Measurements from ENCODE around the gene SGSM2.

DNA sequence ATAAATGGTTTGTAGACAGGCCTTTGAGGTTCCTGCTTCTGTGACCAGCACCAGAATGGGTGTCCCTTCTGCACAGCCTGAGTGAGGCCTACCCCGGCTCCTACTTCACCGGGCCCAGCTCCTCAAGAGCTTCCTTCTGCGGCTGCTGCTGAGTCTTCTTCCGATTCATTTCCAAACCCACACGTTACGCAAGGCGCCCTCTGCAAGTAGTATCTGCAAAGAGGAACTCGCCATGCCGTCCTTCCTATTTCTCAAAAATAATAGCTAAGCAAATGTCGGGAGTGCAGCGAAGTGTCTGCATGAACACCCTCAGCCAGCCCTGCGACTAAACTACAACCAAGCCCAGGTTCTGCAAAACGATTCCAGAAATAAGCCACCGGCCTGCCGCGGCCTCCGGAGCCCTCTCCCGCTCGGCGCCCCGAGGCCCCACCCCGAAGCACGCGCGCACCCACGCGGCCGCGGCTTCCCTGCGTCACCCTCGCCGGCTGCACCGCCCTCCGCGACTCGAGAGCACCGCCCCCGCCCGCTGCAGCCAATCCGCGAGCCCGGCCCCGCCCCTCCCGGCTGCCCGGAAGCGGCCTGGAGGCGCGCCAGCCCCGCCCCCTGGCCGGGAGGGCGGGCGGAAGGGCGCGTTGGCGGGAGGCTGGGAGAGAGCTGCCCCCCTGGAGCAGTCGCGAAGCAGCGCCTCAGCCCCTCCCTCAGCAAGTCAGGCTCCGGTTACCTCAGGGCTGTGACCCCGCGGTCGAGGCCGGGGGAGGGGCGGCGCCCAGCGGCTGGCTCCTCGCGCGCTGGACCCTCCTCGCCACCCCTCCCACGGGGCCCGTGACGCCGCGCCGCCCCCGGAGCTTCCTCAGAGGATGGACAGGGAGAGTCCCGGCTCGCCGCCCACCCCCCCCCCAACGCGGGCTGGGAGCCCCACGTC is 55.2 kb downstream of the SGSM2 start:
- TF ChIP-seq EZH2 (IDR thresholded peaks at IDR 0.05; ENCODE audit: low read depth) (no peak), CTCF (conservative IDR thresholded peaks at IDR 0.05) (no peak)
